GM21528 (cell line): ENCODE data around the gene SLC66A1.

ENCODE experiments used
- ATAC-seq: cut with Tn5 transposase; IDR thresholded peaks from one replicate; pipeline ENCODE4 v1.9.1; 2021; ENCODE audit warnings: mild to moderate bottlenecking, moderate library complexity; ENCODE audit not compliant: unreplicated experiment, low FRiP score

Gene SLC66A1

GRCh38 chr1:19323987-19324664 lies 12.0 kb downstream of the SLC66A1 start:
- no peak for ATAC-seq

- no peak for ATAC-seq
Observed at GRCh38 chr1:19324665-19324990, 12.5 kb downstream of the SLC66A1 start.

- ATAC-seq, result no peak
Observed at GRCh38 chr1:19325368-19325957, 13.3 kb downstream of the SLC66A1 start.

- ATAC-seq, result no peak
Observed at GRCh38 chr1:19325958-19326747, 14.0 kb downstream of the SLC66A1 start.

GRCh38 chr1:19326748-19327065 lies 14.6 kb downstream of the SLC66A1 start:
- no peak for ATAC-seq

GRCh38 chr1:19327301-19327700 lies 15.2 kb downstream of the SLC66A1 start:
- no peak for ATAC-seq

GRCh38 chr1:19327736-19328135 lies 15.6 kb downstream of the SLC66A1 start:
- ATAC-seq, result no peak

- ATAC-seq, result no peak
Observed at GRCh38 chr1:19328486-19328885, 16.4 kb downstream of the SLC66A1 start.

GRCh38 chr1:19329188-19329587 lies 17.1 kb downstream of the SLC66A1 start:
- no peak for ATAC-seq

- no peak for ATAC-seq
Observed at GRCh38 chr1:19329611-19330010, 17.5 kb downstream of the SLC66A1 start.

GRCh38 chr1:19330449-19331135 lies 18.5 kb downstream of the SLC66A1 start:
- no peak for ATAC-seq

GRCh38 chr1:19331262-19331878 lies 19.2 kb downstream of the SLC66A1 start:
- ATAC-seq, result no peak

- ATAC-seq, result no peak
Observed at GRCh38 chr1:19332832-19333231, 20.7 kb downstream of the SLC66A1 start.

- ATAC-seq, result no peak
Observed at GRCh38 chr1:19333587-19334354, 21.6 kb downstream of the SLC66A1 start.

- no peak for ATAC-seq
Observed at GRCh38 chr1:19336543-19336942, 24.4 kb downstream of the SLC66A1 start.

GRCh38 chr1:19337289-19337688 lies 25.2 kb downstream of the SLC66A1 start:
- ATAC-seq, result no peak

GRCh38 chr1:19338323-19338762 lies 26.2 kb downstream of the SLC66A1 start:
- no peak for ATAC-seq

- ATAC-seq, result no peak
Observed at GRCh38 chr1:19339214-19339861, 27.2 kb downstream of the SLC66A1 start.

GRCh38 chr1:19340387-19340937 lies 28.3 kb downstream of the SLC66A1 start:
- no peak for ATAC-seq
